B cell (primary cell): Measurements from ENCODE around the gene SEPSECS. TPM values are rescaled to one million over a fixed set of nuclear protein-coding genes. Genes with fewer than 3 reads are reported as not detected.

Experiments used
- ATAC-seq: fragments of 200-7000 bp; cut with Tn5 transposase; one replicate; pipeline ENCODE4 v1.10.0; 2021; ENCODE audit warnings: low read depth, mild to moderate bottlenecking, moderate number of reproducible peaks, moderate library complexity
- CTCF ChIA-PET: fragments of 350-600 bp; sonication (Branson Sonifier 250); formaldehyde crosslinking; loops from one replicate; lab custom pipeline; 2021; ENCODE audit warnings: antibody characterized with exemption, inconsistent platforms; lab: Charles Lee
- POLR2A ChIA-PET: fragments of 350-600 bp; sonication (Branson Sonifier 250); formaldehyde crosslinking; loops from one replicate; lab custom pipeline; 2021; ENCODE audit warnings: antibody characterized with exemption; lab: Charles Lee
- DNase-seq: peaks from one replicate; pipeline ENCODE4 v3.0.0; 2013
- H2AFZ ChIP-seq: 2 replicates; pipeline ENCODE4 v1.6.1; 2012; ENCODE audit warnings: mild to moderate bottlenecking, low read depth, low read length; ENCODE audit not compliant: insufficient read depth, poor library complexity, severe bottlenecking
- H3K27ac ChIP-seq, 2 donors: 1 replicate in 1 of 2; 2 replicates in 1 of 2; pipeline ENCODE4 v1.5.1; 2012 to 2013; ENCODE audit warnings: low read length in 2 of 2, mild to moderate bottlenecking in 2 of 2, moderate library complexity in 1 of 2
- H3K27me3 ChIP-seq, 4 experiments: fragments of 200-600 bp in 1 of 4; sonication (generic) in 1 of 4; replicated peaks in 1 of 4; 1 replicate in 2 of 4; 2 replicates in 2 of 4; pipeline versions ENCODE4 v1.6.1 to v1.7.0; 2013 to 2016; ENCODE audit warnings: low read length in 3 of 4, mild to moderate bottlenecking in 2 of 4, mixed read lengths in 1 of 4, moderate library complexity in 1 of 4; ENCODE audit not compliant: insufficient read depth in 4 of 4, control insufficient read depth in 3 of 4; ENCODE audit errors: control extremely low read depth in 1 of 4
- H3K36me3 ChIP-seq, 2 experiments: replicated peaks in 1 of 2; 1 replicate in 1 of 2; 2 replicates in 1 of 2; pipeline versions ENCODE4 v1.6.1 to v1.7.1; 2013; ENCODE audit warnings: low read length in 1 of 2; ENCODE audit not compliant: insufficient read depth in 2 of 2, control insufficient read depth in 1 of 2; ENCODE audit errors: control extremely low read depth in 1 of 2, extremely low read depth in 1 of 2
- H3K4me1 ChIP-seq, 2 donors: fragments of 200-600 bp in 1 of 2; sonication (generic) in 1 of 2; 1 replicate in 1 of 2; 2 replicates in 1 of 2; pipeline versions ENCODE4 v1.5.1 to v1.6.1; 2013 to 2017; ENCODE audit warnings: low read length in 2 of 2; ENCODE audit not compliant: control insufficient read depth in 2 of 2, insufficient read depth in 2 of 2
- H3K4me2 ChIP-seq: replicated peaks from 2 replicates; pipeline ENCODE3; 2012; ENCODE audit warnings: mild to moderate bottlenecking, low read depth, low read length; ENCODE audit not compliant: poor library complexity, severe bottlenecking
- H3K4me3 ChIP-seq, 5 experiments: fragments of 200-600 bp in 1 of 5; sonication (generic) in 1 of 5; 1 replicate in 3 of 5; 2 replicates in 2 of 5; pipeline versions ENCODE4 v1.5.1 to v1.7.0; 2011 to 2016; ENCODE audit warnings: low read length in 4 of 5, mild to moderate bottlenecking in 4 of 5, low read depth in 2 of 5, control low read depth in 1 of 5, moderate library complexity in 1 of 5; ENCODE audit not compliant: insufficient read depth in 1 of 5; ENCODE audit errors: control extremely low read depth in 1 of 5, extremely low read depth in 1 of 5
- H3K79me2 ChIP-seq: fragments of 200-600 bp; sonication (generic); one replicate; pipeline ENCODE4 v1.6.0; 2016; ENCODE audit warnings: low read length; ENCODE audit not compliant: control insufficient read depth, insufficient read depth
- H3K9ac ChIP-seq: fragments of 200-600 bp; sonication (generic); 2 replicates; pipeline ENCODE4 v1.6.1; 2017; ENCODE audit warnings: mild to moderate bottlenecking, low read length, moderate library complexity
- H3K9me3 ChIP-seq, 3 donors: one replicate each; pipeline versions ENCODE4 v1.6.1 to v1.7.1; 2013; ENCODE audit warnings: low read length in 2 of 3; ENCODE audit not compliant: control insufficient read depth in 2 of 3, insufficient read depth in 1 of 3; ENCODE audit errors: control extremely low read depth in 1 of 3
- H4K20me1 ChIP-seq: 2 replicates; pipeline ENCODE4 v1.6.0; 2012; ENCODE audit warnings: mild to moderate bottlenecking, low read length; ENCODE audit not compliant: insufficient read depth, control insufficient read depth, poor library complexity, severe bottlenecking
- H3K27ac Mint-ChIP-seq: one replicate; pipeline ENCODE4 v1.8.0; 2021; ENCODE audit warnings: mixed read lengths
- H3K27me3 Mint-ChIP-seq: one replicate; pipeline ENCODE4 v1.8.0; 2021; ENCODE audit warnings: mixed read lengths
- H3K4me1 Mint-ChIP-seq: one replicate; pipeline ENCODE4 v1.8.0; 2021; ENCODE audit warnings: mixed read lengths
- H3K4me3 Mint-ChIP-seq: one replicate; pipeline ENCODE4 v1.8.0; 2021; ENCODE audit warnings: mixed read lengths
- H3K9me3 Mint-ChIP-seq: one replicate; pipeline ENCODE4 v1.8.0; 2022; ENCODE audit warnings: mixed read lengths; ENCODE audit not compliant: insufficient read depth
- EZH2 ChIP-seq: IDR thresholded peaks from 2 replicates; pipeline ENCODE4 v1.6.1; 2012; ENCODE audit warnings: borderline replicate concordance, low read depth, mild to moderate bottlenecking, moderate library complexity, low read length; ENCODE audit not compliant: insufficient read depth, poor library complexity, severe bottlenecking
- WGBS: methylation state at CpG from one replicate; pipeline ENCODE4 v1.1.5; 2013; ENCODE audit warnings: missing lambda C conversion rate; ENCODE audit not compliant: insufficient coverage; 5-methylcytosine and 5-hydroxymethylcytosine counted together
- intact Hi-C: fragments of 100-400 bp; cut with micrococcal nuclease; formaldehyde crosslinking; loops from one replicate; pipeline ENCODE4 v1.10.0; 2022
- polyA plus RNA-seq: library from polyadenylated mRNA; depleted of rRNA; stranded (reverse); fragments of >200 nt; gene quantifications from 2 replicates; pipeline ENCODE4 v1.2.3, GENCODE V29; 2012
- total RNA-seq, 2 donors: library from RNA; stranded (reverse); fragments of 120-200 nt in 1 of 2; gene quantifications; 1 replicate in 1 of 2; 2 replicates in 1 of 2; pipeline versions ENCODE4 v1.2.3 to v1.2.4, GENCODE V29; 2013 to 2022
- TF ChIP-seq, protein P1 (sequence below): fragments of 200-600 bp; IDR thresholded peaks from one replicate; pipeline ENCODE4 v1.8.0; 2022; ENCODE audit warnings: antibody characterized with exemption, mild to moderate bottlenecking

The SEPSECS gene
- total and polyA plus RNA-seq, 2 donors (not counting 1 experiment from before 2014, with no cell fraction given): 6.2 to 17.0 TPM

DNA sequence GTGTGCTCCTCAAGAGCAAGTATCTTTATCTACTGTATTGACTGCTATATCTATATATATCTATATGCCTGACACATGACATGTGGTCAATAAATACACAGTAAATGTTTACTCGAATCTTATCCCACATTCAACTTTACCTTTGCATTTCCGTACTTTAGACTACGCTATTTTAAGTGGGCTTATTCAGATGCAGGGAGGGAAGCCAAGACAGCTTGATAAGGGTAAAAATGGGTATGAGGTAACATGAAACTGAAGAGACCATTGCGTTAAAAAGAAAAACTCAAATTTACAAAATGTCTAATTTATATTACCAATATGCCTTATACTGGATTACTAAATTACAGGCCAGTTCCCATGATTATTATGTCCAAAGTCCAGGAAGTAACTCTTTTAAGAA lies 17.8 kb downstream of the SEPSECS start:
- ATAC-seq: no peak
- no peak overlapping the region for H3K27ac Mint-ChIP-seq
- CTCF ChIA-PET: no interaction called here
- no peaks in the 10 kb centered on the region for H3K27me3 Mint-ChIP-seq
- no CpG with 5 or more reads among the region's 4 CpGs for WGBS
- POLR2A ChIA-PET: no interaction called here
- Histone ChIP-seq H3K9ac (no peak overlapping the region), H3K4me3 (no peak overlapping the region), H3K27me3 (no peaks in the 10 kb centered on the region), H3K4me2 (no peak overlapping the region), H2AFZ (no peak overlapping the region), H3K9me3 (no peaks in the 10 kb centered on the region), H3K79me2 (no peaks in the 10 kb centered on the region), H4K20me1 (no peaks in the 10 kb centered on the region), H3K27ac (no peak overlapping the region), H3K4me1 (no peaks in the 10 kb centered on the region), H3K36me3 (peaks cover 0 to 21% of the 10 kb centered on the region in 2 experiments)
- TF ChIP-seq, protein P1, sequence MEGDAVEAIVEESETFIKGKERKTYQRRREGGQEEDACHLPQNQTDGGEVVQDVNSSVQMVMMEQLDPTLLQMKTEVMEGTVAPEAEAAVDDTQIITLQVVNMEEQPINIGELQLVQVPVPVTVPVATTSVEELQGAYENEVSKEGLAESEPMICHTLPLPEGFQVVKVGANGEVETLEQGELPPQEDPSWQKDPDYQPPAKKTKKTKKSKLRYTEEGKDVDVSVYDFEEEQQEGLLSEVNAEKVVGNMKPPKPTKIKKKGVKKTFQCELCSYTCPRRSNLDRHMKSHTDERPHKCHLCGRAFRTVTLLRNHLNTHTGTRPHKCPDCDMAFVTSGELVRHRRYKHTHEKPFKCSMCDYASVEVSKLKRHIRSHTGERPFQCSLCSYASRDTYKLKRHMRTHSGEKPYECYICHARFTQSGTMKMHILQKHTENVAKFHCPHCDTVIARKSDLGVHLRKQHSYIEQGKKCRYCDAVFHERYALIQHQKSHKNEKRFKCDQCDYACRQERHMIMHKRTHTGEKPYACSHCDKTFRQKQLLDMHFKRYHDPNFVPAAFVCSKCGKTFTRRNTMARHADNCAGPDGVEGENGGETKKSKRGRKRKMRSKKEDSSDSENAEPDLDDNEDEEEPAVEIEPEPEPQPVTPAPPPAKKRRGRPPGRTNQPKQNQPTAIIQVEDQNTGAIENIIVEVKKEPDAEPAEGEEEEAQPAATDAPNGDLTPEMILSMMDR: no peak
- no peak for TF ChIP-seq EZH2
- peaks cover 3% of the 10 kb centered on the region for H3K4me1 Mint-ChIP-seq
- no peak for DNase-seq
- intact Hi-C loops: no loop called here
- H3K4me3 Mint-ChIP-seq: no peak overlapping the region
- peaks cover 2% of the 10 kb centered on the region for H3K9me3 Mint-ChIP-seq

DNA sequence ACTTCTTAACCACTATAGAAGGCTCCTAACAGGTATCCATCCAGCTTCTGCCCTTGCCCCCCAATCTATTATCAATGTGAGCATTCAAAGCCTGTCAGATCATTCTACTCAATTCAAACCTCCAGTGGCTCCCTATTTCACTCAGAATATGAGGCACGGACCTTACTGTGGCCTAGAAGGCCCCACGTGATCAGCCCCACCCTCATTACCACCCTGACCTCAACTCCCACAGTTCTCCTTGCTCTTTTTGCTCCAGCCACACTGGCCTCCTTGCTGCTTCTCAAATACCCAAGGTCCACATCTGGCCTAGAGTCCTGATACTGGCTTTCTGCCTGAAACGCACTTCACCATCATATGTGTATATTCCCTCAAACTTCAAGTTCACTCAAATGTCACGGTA lies 18.7 kb downstream of the SEPSECS start:
- Histone ChIP-seq H3K27ac (no peak overlapping the region), H3K9me3 (no peaks in the 10 kb centered on the region), H2AFZ (no peak overlapping the region), H3K4me3 (no peak overlapping the region), H4K20me1 (no peaks in the 10 kb centered on the region), H3K79me2 (no peaks in the 10 kb centered on the region), H3K4me2 (no peak overlapping the region), H3K36me3 (peaks cover 0 to 21% of the 10 kb centered on the region in 2 experiments), H3K9ac (no peak overlapping the region), H3K4me1 (no peaks in the 10 kb centered on the region), H3K27me3 (no peaks in the 10 kb centered on the region)
- TF ChIP-seq, protein P1: no peak
- no peak for TF ChIP-seq EZH2
- DNase-seq: no peak
- peaks cover 2% of the 10 kb centered on the region for H3K9me3 Mint-ChIP-seq
- no peaks in the 10 kb centered on the region for H3K4me1 Mint-ChIP-seq
- no peak overlapping the region for H3K4me3 Mint-ChIP-seq
- H3K27ac Mint-ChIP-seq: no peak overlapping the region
- ATAC-seq: no peak
- WGBS: 73% methylated on average over 2 of the region's 4 CpGs
- no peaks in the 10 kb centered on the region for H3K27me3 Mint-ChIP-seq
- intact Hi-C loops: no loop called here
- ChIA-PET CTCF (no interaction called here), POLR2A (no interaction called here)
